HG02588 (cell line): Measurements from ENCODE around the gene TRAPPC11.

Source experiments
- ATAC-seq: cut with Tn5 transposase; IDR thresholded peaks from one replicate; pipeline ENCODE4 v1.9.1; 2021; ENCODE audit warnings: mild to moderate bottlenecking, moderate library complexity; ENCODE audit not compliant: unreplicated experiment

TRAPPC11 gene

GRCh38 chr4:183757060-183757459 lies 98.0 kb downstream of the TRAPPC11 start:
- ATAC-seq: no peak

GRCh38 chr4:183758061-183758757 lies 99.1 kb downstream of the TRAPPC11 start:
- no peak for ATAC-seq

- ATAC-seq: no peak
Measured at GRCh38 chr4:183758758-183759447, 99.8 kb downstream of the TRAPPC11 start.

- no peak for ATAC-seq
Measured at GRCh38 chr4:183760326-183760725, 101.2 kb downstream of the TRAPPC11 start.
